Aorta (tissue), 5 donors: ENCODE data around the gene ARHGEF10L. TPM values are rescaled to one million over a fixed set of nuclear protein-coding genes. Genes with fewer than 3 reads are reported as not detected.

Source experiments
- ATAC-seq: fragments of 200-7000 bp; cut with Tn5 transposase; one replicate; pipeline ENCODE4 v1.9.1; 2022; ENCODE audit warnings: moderate library complexity; ENCODE audit not compliant: low FRiP score
- DNase-seq, 2 donors: peaks; one replicate each; pipeline ENCODE4 v3.0.0-alpha.2; 2020
- H3K27ac ChIP-seq, 2 donors: one replicate each; pipeline ENCODE4 v1.5.1; 2013; ENCODE audit warnings: low read length in 2 of 2, mild to moderate bottlenecking in 2 of 2, moderate library complexity in 2 of 2, control low read depth in 1 of 2, inconsistent platforms in 1 of 2, low read depth in 1 of 2
- H3K27me3 ChIP-seq, 2 donors: one replicate each; pipeline ENCODE4 v1.6.1; 2013; ENCODE audit warnings: control low read depth in 1 of 2, low read length in 1 of 2, mild to moderate bottlenecking in 1 of 2, moderate library complexity in 1 of 2; ENCODE audit not compliant: insufficient read depth in 2 of 2, control insufficient read depth in 1 of 2
- H3K36me3 ChIP-seq, 2 donors: one replicate each; pipeline ENCODE4 v1.6.1; 2013; ENCODE audit warnings: control low read depth in 1 of 2, low read length in 1 of 2, mild to moderate bottlenecking in 1 of 2; ENCODE audit not compliant: insufficient read depth in 2 of 2, control insufficient read depth in 1 of 2
- H3K4me1 ChIP-seq, 2 donors: one replicate each; pipeline ENCODE4 v1.6.1; 2013; ENCODE audit warnings: low read length in 2 of 2, control low read depth in 1 of 2, mild to moderate bottlenecking in 1 of 2, moderate library complexity in 1 of 2; ENCODE audit not compliant: insufficient read depth in 2 of 2, control insufficient read depth in 1 of 2
- H3K4me3 ChIP-seq, 2 donors: one replicate each; pipeline ENCODE4 v1.5.1; 2013; ENCODE audit warnings: low read length in 2 of 2, control low read depth in 1 of 2, mild to moderate bottlenecking in 1 of 2
- H3K9me3 ChIP-seq: one replicate; pipeline ENCODE4 v1.6.1; 2013; ENCODE audit warnings: mild to moderate bottlenecking, low read length; ENCODE audit not compliant: control insufficient read depth
- WGBS, 2 donors: extraction: QIAGEN DNeasy Blood & Tissue Kit; methylation state at CpG; one replicate each; pipeline ENCODE4 v1.1.7; 2013; 5-methylcytosine and 5-hydroxymethylcytosine counted together
- intact Hi-C, 2 donors: fragments of 100-400 bp; cut with DNase I; formaldehyde crosslinking; loops; one replicate each; pipeline versions ENCODE4 v1.14.2 to v1.15.0; 2022
- polyA plus RNA-seq, 2 donors: library from polyadenylated mRNA; stranded (reverse); fragments of 200-250 nt; gene quantifications; one replicate each; pipeline ENCODE4 v1.2.3, GENCODE V29; 2013
- total RNA-seq, 2 donors: library from RNA; stranded (reverse); fragmentation: NEBNext Ultra II Directional; extraction: Animal tissue kit (Norgen Biotek cat#: 25700); gene quantifications; one replicate each; pipeline ENCODE4 v1.2.1, GENCODE V29; 2021
- donor health status: healthy with polysubstance abuse.
- donor health status: Bipolar disorder and iron deficiency.
- donor health status: DM: no; HTN: no; CAD: no.
- donor health status: DM: no; HTN: no; CAD: no.
- donor health status: DM: yes; HTN: yes; CAD: no.

ARHGEF10L gene
- total and polyA plus RNA-seq, 4 donors: 24.0 to 190 (median 133) TPM

DNA sequence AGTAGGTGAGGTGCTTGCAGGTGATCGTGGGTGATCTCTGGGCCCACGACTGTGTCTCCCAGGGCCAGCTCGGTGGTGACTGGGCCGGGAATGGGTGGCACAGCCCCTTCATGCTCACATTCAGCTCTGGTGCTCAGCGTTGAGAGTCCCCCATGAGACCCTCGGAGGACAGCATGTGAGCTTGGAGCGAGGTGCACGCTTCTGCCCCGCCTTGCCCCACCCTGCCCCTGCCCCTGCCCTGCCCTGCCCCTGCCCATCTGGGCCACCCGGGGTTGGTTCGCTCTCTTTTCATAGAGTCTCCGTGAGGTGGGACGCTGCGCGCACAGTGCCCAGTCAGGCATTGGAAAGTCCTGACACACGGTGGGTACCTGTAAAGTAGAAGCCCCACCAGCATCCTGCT is 140.4 kb downstream of the ARHGEF10L start:
- 86 to 87% methylated on average over 16 of the region's 16 CpGs for WGBS, 2 donors
- H3K4me3 ChIP-seq: no peak overlapping the region
- H3K36me3 ChIP-seq: no peaks in the 10 kb centered on the region
- H3K27ac ChIP-seq: no peak overlapping the region
- no peaks in the 10 kb centered on the region for H3K4me1 ChIP-seq
- DNase-seq (no peak), ATAC-seq (no peak)
- no peaks in the 10 kb centered on the region for H3K9me3 ChIP-seq
- intact Hi-C loops: no loop called here
- H3K27me3 ChIP-seq: no peaks in the 10 kb centered on the region

- Histone ChIP-seq H3K36me3 (no peaks in the 10 kb centered on the region), H3K27me3 (no peaks in the 10 kb centered on the region), H3K27ac (no peak overlapping the region), H3K4me1 (no peaks in the 10 kb centered on the region), H3K4me3 (no peak overlapping the region), H3K9me3 (no peaks in the 10 kb centered on the region)
- 79 to 80% methylated on average over 10 of the region's 10 CpGs for WGBS, 2 donors
- no peak for DNase-seq
- no peak for ATAC-seq
- intact Hi-C loops: no loop called here
Observed at GRCh38 chr1:17680308-17680707, 140.8 kb downstream of the ARHGEF10L start.

- Histone ChIP-seq H3K9me3 (no peaks in the 10 kb centered on the region), H3K27me3 (no peaks in the 10 kb centered on the region), H3K4me1 (no peaks in the 10 kb centered on the region), H3K36me3 (no peaks in the 10 kb centered on the region), H3K4me3 (no peak overlapping the region), H3K27ac (no peak overlapping the region)
- no peak for ATAC-seq
- WGBS, 2 donors: 64 to 68% methylated on average over 4 of the region's 4 CpGs
- no peak for DNase-seq
- intact Hi-C loops: no loop called here
Observed at GRCh38 chr1:17682400-17682799, 142.9 kb downstream of the ARHGEF10L start.

DNA sequence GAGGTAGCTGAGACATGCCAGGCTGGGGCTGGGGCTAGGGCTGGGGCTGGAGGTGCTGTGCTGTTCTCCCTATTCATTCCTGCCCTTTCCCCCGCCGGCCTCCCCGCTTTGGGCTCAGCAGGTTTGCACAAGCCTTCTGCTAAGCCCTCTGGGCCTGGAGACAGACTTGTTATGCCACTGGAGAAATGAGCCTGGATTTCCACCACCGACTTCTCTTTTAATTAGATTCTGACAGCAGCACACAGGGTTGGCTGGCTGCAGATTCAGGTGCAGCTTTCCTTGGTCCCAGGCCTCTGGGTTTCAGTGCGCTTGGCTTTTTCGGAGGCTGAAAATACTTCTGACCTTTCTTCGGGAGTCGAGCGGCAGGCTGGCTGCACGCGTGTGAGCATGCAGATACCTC is 144.1 kb downstream of the ARHGEF10L start:
- no peak for ATAC-seq
- no peaks in the 10 kb centered on the region for H3K4me1 ChIP-seq
- no peaks in the 10 kb centered on the region for H3K9me3 ChIP-seq
- DNase-seq: no peak
- no peak overlapping the region for H3K27ac ChIP-seq
- 77 to 79% methylated on average over 11 of the region's 11 CpGs for WGBS, 2 donors
- H3K27me3 ChIP-seq: no peaks in the 10 kb centered on the region
- no peak overlapping the region for H3K4me3 ChIP-seq
- intact Hi-C loops: no loop called here
- peaks cover 0 to 3% of the 10 kb centered on the region in 2 donors for H3K36me3 ChIP-seq

DNA sequence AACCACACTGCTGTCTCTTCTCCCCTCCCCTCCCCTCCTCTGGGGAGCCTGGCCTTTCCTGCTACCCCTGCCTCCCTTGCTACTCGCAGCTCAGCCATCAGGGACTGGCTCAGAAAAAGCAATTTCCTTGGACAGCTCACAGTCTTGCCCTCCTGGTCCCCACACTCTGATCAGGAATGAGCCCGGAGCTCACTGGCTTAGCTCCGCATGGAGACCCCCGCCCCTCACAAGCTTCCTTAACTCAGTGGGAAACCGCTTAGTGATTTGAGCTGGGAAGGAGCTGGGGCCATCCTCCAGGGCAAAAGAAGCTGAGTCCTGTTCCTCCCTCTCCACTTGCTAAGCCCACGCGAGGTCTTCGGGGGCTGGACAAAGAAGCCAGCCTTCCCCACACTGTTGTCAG is 145.3 kb downstream of the ARHGEF10L start:
- no peak for ATAC-seq
- 75 to 76% methylated on average over 8 of the region's 8 CpGs for WGBS, 2 donors
- Histone ChIP-seq H3K9me3 (no peaks in the 10 kb centered on the region), H3K4me3 (no peak overlapping the region), H3K4me1 (no peaks in the 10 kb centered on the region), H3K36me3 (peaks cover under 1 to 3% of the 10 kb centered on the region in 2 donors), H3K27ac (no peak overlapping the region), H3K27me3 (no peaks in the 10 kb centered on the region)
- DNase-seq: no peak
- intact Hi-C loops: no loop called here

DNA sequence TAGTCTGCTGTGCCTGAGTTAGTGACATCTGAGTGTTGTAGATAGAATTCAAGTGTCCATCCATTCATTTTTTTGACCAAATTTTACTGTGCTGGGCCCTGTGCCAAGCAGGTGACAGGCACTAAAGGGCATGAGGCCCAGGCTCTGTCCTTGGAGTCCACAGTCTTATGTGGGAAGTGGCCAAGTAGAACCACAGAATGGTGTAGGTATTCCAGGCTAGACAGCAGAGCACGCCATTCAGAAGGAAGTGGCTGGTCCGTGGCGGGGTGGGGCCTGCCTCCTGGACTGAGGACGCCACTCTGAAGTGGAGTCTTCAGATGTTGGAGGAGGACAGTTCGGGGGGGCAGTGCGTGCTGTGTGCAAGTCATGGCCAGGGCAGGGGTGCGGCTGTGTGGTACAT is 146.8 kb downstream of the ARHGEF10L start:
- Histone ChIP-seq H3K27me3 (no peaks in the 10 kb centered on the region), H3K9me3 (no peaks in the 10 kb centered on the region), H3K4me1 (no peaks in the 10 kb centered on the region), H3K36me3 (peaks cover 3 to 8% of the 10 kb centered on the region in 2 donors), H3K4me3 (no peak overlapping the region), H3K27ac (no peak overlapping the region)
- DNase-seq: no peak
- intact Hi-C loops: no loop called here
- 85 to 90% methylated on average over 7 of the region's 7 CpGs for WGBS, 2 donors
- ATAC-seq: no peak

- ATAC-seq: no peak
- Histone ChIP-seq H3K36me3 (peaks cover 3 to 8% of the 10 kb centered on the region in 2 donors), H3K4me3 (no peak overlapping the region), H3K9me3 (no peaks in the 10 kb centered on the region), H3K4me1 (no peaks in the 10 kb centered on the region), H3K27me3 (no peaks in the 10 kb centered on the region), H3K27ac (no peak overlapping the region)
- WGBS, 2 donors: 29 to 31% methylated on average over 7 of the region's 7 CpGs
- no peak for DNase-seq
- intact Hi-C loops: no loop called here
Observed at GRCh38 chr1:17687145-17687544, 147.6 kb downstream of the ARHGEF10L start.

DNA sequence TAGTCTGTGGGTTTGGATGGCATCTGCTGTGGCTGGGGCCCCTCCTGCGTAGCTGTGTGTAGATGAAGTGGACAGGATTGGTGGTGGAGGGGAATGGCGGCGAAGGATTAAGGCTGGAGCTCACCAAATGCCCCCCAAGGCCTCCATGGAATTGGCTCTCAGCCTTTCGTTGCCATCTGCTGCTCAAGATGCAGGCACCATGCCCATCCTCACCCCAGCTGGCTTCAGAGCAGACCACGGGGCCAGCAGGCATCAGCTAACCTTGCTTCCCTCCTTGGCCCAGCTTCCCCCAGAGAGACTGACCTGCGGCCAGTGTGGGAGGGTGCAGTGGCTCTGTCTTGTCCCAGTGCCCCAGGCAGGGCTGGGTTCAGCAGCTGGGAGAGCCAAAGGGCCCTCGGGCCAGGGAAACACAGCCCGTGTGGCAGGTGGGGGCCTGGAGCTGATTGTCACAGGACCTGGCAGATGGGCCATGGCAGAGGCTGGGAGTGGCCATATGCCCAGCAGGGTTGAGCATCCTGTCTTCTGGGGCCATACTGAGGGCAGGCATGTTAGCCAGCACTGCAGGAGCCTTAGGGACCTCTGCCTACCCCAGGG is 148.8 kb downstream of the ARHGEF10L start:
- WGBS, 2 donors: 79 to 81% methylated on average over 8 of the region's 8 CpGs
- Histone ChIP-seq H3K4me1 (no peaks in the 10 kb centered on the region), H3K27ac (no peak overlapping the region), H3K27me3 (no peaks in the 10 kb centered on the region), H3K36me3 (peaks cover 3 to 8% of the 10 kb centered on the region in 2 donors), H3K9me3 (no peaks in the 10 kb centered on the region), H3K4me3 (no peak overlapping the region)
- intact Hi-C loops: no loop called here
- no peak for ATAC-seq
- DNase-seq: no peak

DNA sequence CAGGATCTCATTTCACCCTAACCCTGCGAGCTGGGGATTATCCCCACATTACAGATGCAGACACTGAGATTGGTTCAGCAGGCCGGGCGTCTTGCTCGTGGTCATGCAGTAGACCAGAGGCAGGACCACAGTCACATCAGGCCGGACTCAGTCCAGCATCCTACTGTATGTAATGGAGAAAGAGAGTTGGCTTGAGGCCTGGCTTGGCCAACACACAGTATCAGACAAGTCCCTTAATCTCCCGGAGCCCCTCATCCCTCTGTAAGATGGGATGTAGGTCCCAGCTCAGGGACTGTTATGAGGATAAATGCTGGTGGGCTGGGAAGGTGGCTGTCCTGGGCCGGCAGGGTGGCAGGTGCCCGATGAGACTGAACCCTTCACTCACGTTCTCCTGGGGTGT is 149.5 kb downstream of the ARHGEF10L start:
- peaks cover 3 to 8% of the 10 kb centered on the region in 2 donors for H3K36me3 ChIP-seq
- no peak overlapping the region for H3K27ac ChIP-seq
- no peak for ATAC-seq
- no peaks in the 10 kb centered on the region for H3K9me3 ChIP-seq
- no peak for DNase-seq
- no peaks in the 10 kb centered on the region for H3K27me3 ChIP-seq
- H3K4me1 ChIP-seq: no peaks in the 10 kb centered on the region
- H3K4me3 ChIP-seq: no peak overlapping the region
- 85 to 92% methylated on average over 9 of the region's 9 CpGs for WGBS, 2 donors
- intact Hi-C loops: no loop called here
